BJ (cell line): ENCODE data around the gene ITPRIPL2. TPM values are rescaled to one million over a fixed set of nuclear protein-coding genes. Genes with fewer than 3 reads are reported as not detected.

Source experiments
- CTCF ChIA-PET: fragments of 350-600 bp; formaldehyde crosslinking; extraction: SDS; loops from one replicate; lab custom pipeline; 2021; ENCODE audit warnings: antibody characterized with exemption, inconsistent platforms; lab: Yijun Ruan, JAX
- POLR2A ChIA-PET: fragments of 300-600 bp; sonication (Branson Sonifier 250); formaldehyde crosslinking; extraction: SDS; loops from one replicate; lab custom pipeline; 2021; ENCODE audit warnings: antibody characterized with exemption; lab: Charles Lee
- DNase-seq: peaks from one replicate; pipeline ENCODE4 v3.0.0-alpha.2; 2011; ENCODE audit warnings: low read depth
- H3K27me3 ChIP-seq: 2 replicates; pipeline ENCODE4 v1.6.0; 2011; ENCODE audit warnings: low read length; ENCODE audit not compliant: control insufficient read depth, insufficient read depth
- H3K36me3 ChIP-seq: 2 replicates; pipeline ENCODE4 v1.5.1; 2011; ENCODE audit warnings: low read length; ENCODE audit not compliant: control insufficient read depth, insufficient read depth
- H3K4me3 ChIP-seq: 2 replicates; pipeline ENCODE4 v1.5.1; 2011; ENCODE audit warnings: low read depth, mild to moderate bottlenecking, control low read depth, low read length
- CTCF ChIP-seq: IDR thresholded peaks from 2 replicates; pipeline ENCODE4 v1.5.1; 2011; ENCODE audit warnings: low read depth, mild to moderate bottlenecking, control low read depth, inconsistent platforms, low read length, moderate library complexity; ENCODE audit not compliant: insufficient read depth
- polyA plus RNA-seq: library from polyadenylated mRNA; depleted of rRNA; stranded (reverse); fragments of >200 nt; gene quantifications from 2 replicates; pipeline ENCODE4 v1.2.3, GENCODE V29; 2011

ITPRIPL2 gene
- polyA plus RNA-seq, 1 experiment: 14.9 TPM

- no peaks in the 10 kb centered on the region for H3K36me3 ChIP-seq
- ChIA-PET CTCF (interaction anchor here (1.1 to 5.8 kb wide), 5 partner anchors 9 to 53 kb away, joined by 3 to 31 read pairs (median 7); partner anchors contain the start of gene ITPRIPL2), POLR2A (no interaction called here)
- H3K4me3 ChIP-seq: no peak overlapping the region
- H3K27me3 ChIP-seq: no peaks in the 10 kb centered on the region; the same call in none of the 2 replicates
- DNase-seq: no peak
- no peak for TF ChIP-seq CTCF
Observed at GRCh38 chr16:19139436-19140091, 25.8 kb downstream of the ITPRIPL2 start.

GRCh38 chr16:19140396-19140795, 26.6 kb downstream of the ITPRIPL2 start:
- Histone ChIP-seq H3K27me3 (no peaks in the 10 kb centered on the region; the same call in none of the 2 replicates), H3K36me3 (no peaks in the 10 kb centered on the region), H3K4me3 (no peak overlapping the region)
- CTCF ChIA-PET: interaction anchor here (2.1 to 5.8 kb wide), 3 partner anchors 11 to 38 kb away, joined by 7 to 31 read pairs (median 12); partner anchors contain the start of gene ITPRIPL2
- TF ChIP-seq CTCF: no peak
- POLR2A ChIA-PET: interaction anchor here (0.6 kb wide), 1 partner anchor 523 kb away, joined by 8 read pairs; no protein-coding TSS in a partner anchor
- no peak for DNase-seq

GRCh38 chr16:19142939-19143598, 29.3 kb downstream of the ITPRIPL2 start:
- Histone ChIP-seq H3K27me3 (no peaks in the 10 kb centered on the region; the same call in none of the 2 replicates), H3K36me3 (no peaks in the 10 kb centered on the region), H3K4me3 (no peak overlapping the region)
- CTCF ChIA-PET: interaction anchor here (0.8 kb wide), 1 partner anchor 58 kb away, joined by 3 read pairs; no protein-coding TSS in a partner anchor
- no peak for TF ChIP-seq CTCF
- POLR2A ChIA-PET: no interaction called here
- DNase-seq: no peak

- no peak for DNase-seq
- TF ChIP-seq CTCF: no peak
- H3K4me3 ChIP-seq: no peak overlapping the region
- no peaks in the 10 kb centered on the region for H3K36me3 ChIP-seq
- ChIA-PET POLR2A (no interaction called here), CTCF (interaction anchor here (0.8 to 2.7 kb wide), 4 partner anchors 8 to 58 kb away, joined by 3 to 8 read pairs (median 4); no protein-coding TSS in a partner anchor)
- no peaks in the 10 kb centered on the region; the same call in none of the 2 replicates for H3K27me3 ChIP-seq
Observed at GRCh38 chr16:19143599-19143956, 29.8 kb downstream of the ITPRIPL2 start.

GRCh38 chr16:19145010-19145409, 31.2 kb downstream of the ITPRIPL2 start:
- DNase-seq: no peak
- ChIA-PET CTCF (interaction anchor here (1.1 to 2.7 kb wide), 4 partner anchors 14 to 59 kb away, joined by 3 to 8 read pairs (median 4); no protein-coding TSS in a partner anchor), POLR2A (no interaction called here)
- Histone ChIP-seq H3K36me3 (no peaks in the 10 kb centered on the region), H3K27me3 (no peaks in the 10 kb centered on the region; the same call in none of the 2 replicates), H3K4me3 (no peak overlapping the region)
- no peak for TF ChIP-seq CTCF
